ENCODE measurements around the gene TOGARAM1.

TOGARAM1 gene

GRCh38 chr14:45003924-45004323 is 41.9 kb downstream of the TOGARAM1 start:
- peaks cover 8% of the 10 kb centered on the region; the same call in 1 of the 2 replicates for H3K36me3 ChIP-seq (ENCODE audit: low read length)
- H2AFZ ChIP-seq (ENCODE audit: low read depth, low read length, severe bottlenecking) = no peak overlapping the region
- TF ChIP-seq EZH2phosphoT487 (conservative IDR thresholded peaks at IDR 0.05; ENCODE audit: low read length) (no peak), CTCF (IDR thresholded peaks at IDR 0.05; ENCODE audit: insufficient read depth, low read length, poor library complexity, severe bottlenecking) (no peak)
- H3K79me2 ChIP-seq (ENCODE audit: insufficient read depth, low read length) = no peaks in the 10 kb centered on the region
- no peaks in the 10 kb centered on the region; the same call in 1 of the 2 replicates for H3F3A ChIP-seq (ENCODE audit: insufficient read depth)
- no peak overlapping the region for H3K27ac ChIP-seq (ENCODE audit: low read depth, low read length)
- no peak overlapping the region for H3K4me3 ChIP-seq (ENCODE audit: insufficient read depth, low read length, poor library complexity, severe bottlenecking)
- no peak overlapping the region for H3K9ac ChIP-seq (ENCODE audit: low read length)
- H3K4me2 ChIP-seq (ENCODE audit: low read depth, low read length, poor library complexity, severe bottlenecking) = no peak overlapping the region
- H3K9me3 ChIP-seq (ENCODE audit: insufficient read depth, low read length) = no peaks in the 10 kb centered on the region
- no peaks in the 10 kb centered on the region for H3K27me3 ChIP-seq (ENCODE audit: low read length)
- H4K20me1 ChIP-seq (ENCODE audit: low read depth, low read length) = no peaks in the 10 kb centered on the region
- H3K9me2 ChIP-seq (replicated peaks; ENCODE audit: insufficient read depth, low read length) = no peaks in the 10 kb centered on the region

- Histone ChIP-seq H3F3A (ENCODE audit: insufficient read depth) (no peaks in the 10 kb centered on the region), H3K9me3 (ENCODE audit: insufficient read depth, low read length) (no peaks in the 10 kb centered on the region), H3K4me2 (ENCODE audit: low read depth, low read length, poor library complexity, severe bottlenecking) (no peak overlapping the region)
Measured at GRCh38 chr14:45015133-45015532, 53.1 kb downstream of the TOGARAM1 start.

GRCh38 chr14:45028107-45028626 is 66.2 kb downstream of the TOGARAM1 start:
- no peak overlapping the region for H3K4me3 ChIP-seq (ENCODE audit: insufficient read depth, low read length, poor library complexity, severe bottlenecking)
- no peak overlapping the region for H2AFZ ChIP-seq (ENCODE audit: low read depth, low read length, severe bottlenecking)
- H3K27ac ChIP-seq (ENCODE audit: low read depth, low read length) = no peak overlapping the region
- no peak overlapping the region for H3K4me2 ChIP-seq (ENCODE audit: low read depth, low read length, poor library complexity, severe bottlenecking)
- no peaks in the 10 kb centered on the region for H3K9me3 ChIP-seq (ENCODE audit: insufficient read depth, low read length)
- no peaks in the 10 kb centered on the region for H3K9me2 ChIP-seq (replicated peaks; ENCODE audit: insufficient read depth, low read length)
- H3K9ac ChIP-seq (ENCODE audit: low read length) = no peak overlapping the region
- no peak for TF ChIP-seq CTCF (IDR thresholded peaks at IDR 0.05; ENCODE audit: insufficient read depth, low read length, poor library complexity, severe bottlenecking)
- no peak for TF ChIP-seq EZH2phosphoT487 (conservative IDR thresholded peaks at IDR 0.05; ENCODE audit: low read length)
- no peaks in the 10 kb centered on the region for H4K20me1 ChIP-seq (ENCODE audit: low read depth, low read length)
- H3K79me2 ChIP-seq (ENCODE audit: insufficient read depth, low read length) = no peaks in the 10 kb centered on the region
- no peaks in the 10 kb centered on the region for H3K27me3 ChIP-seq (ENCODE audit: low read length)
- 0 out of 2 replicates have a peak, but pooled peaks cover 4% of the 10 kb centered on the region for H3F3A ChIP-seq (ENCODE audit: insufficient read depth)
- peaks cover 27% of the 10 kb centered on the region; the same call in 1 of the 2 replicates for H3K36me3 ChIP-seq (ENCODE audit: low read length)

More at GRCh38 chr14:45015133-45015532, 53.1 kb downstream of the TOGARAM1 start:
- Histone ChIP-seq H3K9me2 (replicated peaks; ENCODE audit: insufficient read depth, low read length) (no peaks in the 10 kb centered on the region), H3K27ac (ENCODE audit: low read depth, low read length) (no peak overlapping the region), H3K27me3 (ENCODE audit: low read length) (no peaks in the 10 kb centered on the region), H3K79me2 (ENCODE audit: insufficient read depth, low read length) (no peaks in the 10 kb centered on the region), H4K20me1 (ENCODE audit: low read depth, low read length) (no peaks in the 10 kb centered on the region), H3K4me3 (ENCODE audit: insufficient read depth, low read length, poor library complexity, severe bottlenecking) (no peak overlapping the region), H3K9ac (ENCODE audit: low read length) (no peak overlapping the region), H3K36me3 (ENCODE audit: low read length) (peaks cover 14% of the 10 kb centered on the region; the same call in 1 of the 2 replicates), H2AFZ (ENCODE audit: low read depth, low read length, severe bottlenecking) (no peak overlapping the region)
- no peak for TF ChIP-seq CTCF (IDR thresholded peaks at IDR 0.05; ENCODE audit: insufficient read depth, low read length, poor library complexity, severe bottlenecking)
